Activated naive CD4-positive, alpha-beta T cell treated with Interleukin-2 at 50 U/mL for 16 hours (primary cell): ENCODE measurements around the gene HECTD1.
"Not testable (repeated sequence)": the region's sequence is repeated elsewhere in the genome, so short reads cannot be mapped to it uniquely, and the experiment has no call there.

Experiments used
- DNase-seq: peaks from one replicate; pipeline ENCODE4 v3.0.0-alpha.2; 2020

The HECTD1 gene

DNA sequence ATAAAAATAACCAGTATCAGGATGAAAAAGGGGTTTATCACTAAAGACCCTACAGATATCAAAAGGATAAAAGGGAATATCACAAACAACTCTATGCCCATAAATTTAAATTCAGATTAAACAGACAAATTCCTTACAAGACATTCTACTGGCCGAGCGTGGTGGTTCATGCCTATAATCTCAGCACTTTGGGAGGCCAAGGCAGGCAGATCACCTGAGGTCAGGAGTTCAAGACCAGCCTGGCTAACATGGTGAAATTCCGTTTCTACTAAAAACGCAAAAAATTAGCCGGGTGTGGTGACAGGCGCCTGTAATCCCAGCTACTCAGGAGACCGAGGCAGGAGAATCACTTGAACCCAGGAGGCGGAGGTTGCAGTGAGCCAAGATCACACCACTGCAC lies 15.0 kb downstream of the HECTD1 start:
- DNase-seq, result not testable (repeated sequence)

DNA sequence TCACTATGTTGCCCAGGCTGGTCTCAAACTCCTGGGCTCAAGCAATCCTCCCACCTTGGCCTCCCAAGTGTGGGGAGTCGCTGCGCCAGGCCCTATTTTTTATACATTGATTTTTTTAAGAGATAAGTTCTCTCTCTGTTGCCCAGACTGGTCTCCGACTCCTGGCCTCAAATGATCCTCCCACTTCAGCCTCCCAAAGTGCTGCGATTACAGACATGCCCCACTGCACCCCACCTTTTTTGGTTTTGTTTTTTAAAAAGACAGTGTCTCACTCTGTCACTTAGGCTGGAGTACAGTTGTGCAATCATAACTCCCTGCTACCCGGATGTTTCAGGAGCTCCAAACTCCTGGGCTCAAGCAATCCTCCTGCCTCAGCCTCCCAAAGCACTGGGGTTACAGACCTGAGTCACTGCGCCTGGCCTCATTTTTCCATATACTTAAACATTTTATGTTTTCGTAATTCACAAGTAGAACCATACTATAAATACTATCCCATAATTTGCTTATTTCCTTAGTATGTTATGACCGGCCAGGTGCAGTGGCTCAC lies 16.8 kb downstream of the HECTD1 start:
- no peak for DNase-seq

DNA sequence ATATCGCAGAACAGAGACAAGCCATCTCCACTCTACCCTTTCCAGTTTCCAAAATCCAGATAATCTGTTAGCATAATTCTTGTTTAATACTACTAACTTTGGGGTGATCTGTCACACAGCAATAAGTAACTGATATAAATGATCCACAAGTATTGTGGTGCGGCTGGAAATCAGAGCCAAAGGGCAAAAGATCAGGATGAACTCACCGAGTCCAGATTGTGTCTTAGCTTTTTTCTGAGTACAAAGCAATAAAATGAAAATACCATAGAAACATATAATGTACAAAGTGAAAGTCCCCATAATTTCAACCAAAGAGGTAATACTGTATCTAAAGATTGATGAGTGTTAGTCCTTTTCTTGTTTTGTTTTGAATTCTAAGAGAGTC lies 17.4 kb downstream of the HECTD1 start:
- DNase-seq, result no peak

DNA sequence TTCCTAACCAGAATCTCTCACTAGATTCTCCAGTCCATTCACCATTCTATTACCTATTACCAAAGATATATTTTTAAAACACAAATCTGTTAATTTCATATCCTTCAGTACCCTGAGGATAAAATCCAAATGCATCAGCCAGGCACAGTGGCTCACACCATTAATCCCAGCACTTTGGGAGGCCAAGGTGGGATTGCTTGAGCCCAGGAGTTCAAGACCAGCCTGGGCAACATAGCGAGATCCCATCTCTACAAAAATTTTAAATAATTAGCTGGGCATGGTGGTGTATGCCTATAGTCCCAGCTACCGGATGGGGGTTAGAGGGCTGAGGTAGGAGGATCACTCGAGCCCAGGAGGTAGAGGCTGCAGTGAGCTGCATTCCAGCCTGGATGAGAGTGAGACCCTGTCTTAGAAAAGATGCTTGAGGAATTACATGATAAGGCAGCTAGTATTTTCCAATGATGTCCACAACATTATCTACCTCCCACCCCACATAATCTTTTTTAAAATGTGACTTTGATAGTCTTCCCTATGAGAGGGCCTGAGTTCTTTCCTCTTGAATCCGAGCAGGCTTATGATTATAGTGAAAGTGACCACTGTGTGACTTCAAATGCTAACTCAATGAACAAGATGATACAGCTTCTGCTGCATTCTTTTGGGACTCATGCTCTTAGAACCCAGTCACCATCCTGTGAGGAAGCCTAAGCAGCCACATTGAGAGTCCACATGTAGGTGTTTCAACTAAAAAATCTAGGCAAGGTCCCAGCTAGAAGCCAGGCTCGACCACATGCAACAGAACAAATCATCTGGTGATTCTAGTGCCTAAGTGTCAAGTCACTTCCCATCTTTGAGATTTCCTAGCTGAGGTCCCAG lies 18.0 kb downstream of the HECTD1 start:
- no peak for DNase-seq

DNA sequence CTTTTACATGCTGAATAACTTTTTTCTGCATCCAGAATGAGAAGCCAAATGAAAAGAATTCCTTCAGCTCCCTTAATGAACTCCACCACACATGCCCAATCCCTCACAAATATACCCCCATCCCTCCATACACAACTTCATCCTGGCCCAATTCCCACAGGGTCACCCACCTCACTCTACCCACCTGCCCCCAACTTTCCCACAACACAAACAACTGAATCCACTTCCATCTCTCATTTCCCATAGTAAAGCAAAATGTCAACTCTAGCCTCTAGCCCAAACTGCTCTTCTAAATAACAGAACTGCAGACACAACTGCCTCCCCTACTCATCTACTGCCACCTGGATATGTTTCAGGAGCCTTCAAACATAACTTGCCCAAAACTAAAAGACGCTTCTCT lies 18.8 kb downstream of the HECTD1 start:
- no peak for DNase-seq

DNA sequence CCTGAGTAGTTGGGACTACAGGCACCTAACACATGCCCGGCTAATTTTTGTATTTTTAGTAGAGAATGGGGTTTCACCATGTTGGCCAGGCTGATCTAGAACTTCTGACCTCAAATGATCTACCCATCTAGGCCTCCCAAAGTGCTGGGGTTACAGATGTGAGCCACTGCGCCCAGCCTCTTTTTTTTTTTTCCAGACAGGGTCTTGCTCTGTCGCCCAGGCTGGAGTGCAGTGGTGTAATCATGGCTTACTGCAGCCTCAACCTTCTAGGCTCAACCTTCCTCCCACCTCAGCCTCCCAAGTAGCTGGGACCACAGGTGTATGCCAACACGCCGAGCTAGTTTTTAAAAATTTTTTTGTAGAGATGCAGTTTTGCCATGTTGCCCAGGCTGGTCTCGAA lies 25.6 kb downstream of the HECTD1 start:
- DNase-seq, result not testable (repeated sequence)

DNA sequence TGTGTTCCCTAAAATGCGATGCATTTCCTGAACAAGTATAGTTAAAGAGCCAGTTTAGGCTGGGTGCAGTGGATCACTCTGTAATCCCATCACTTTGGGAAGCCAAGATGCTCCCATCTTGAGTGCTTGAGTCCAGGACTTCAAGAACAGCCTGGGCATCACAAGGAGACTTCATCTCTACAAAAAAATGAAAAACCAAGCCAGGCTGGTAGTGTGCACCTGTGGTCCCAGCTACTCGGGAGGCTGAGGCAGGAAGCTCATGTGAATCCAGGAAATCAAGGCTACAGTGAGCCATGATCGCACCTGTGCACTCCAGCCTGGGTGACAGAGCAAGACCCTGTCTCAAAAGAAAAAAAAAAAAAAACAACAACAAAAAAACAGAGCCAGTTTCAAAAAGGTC lies 26.3 kb downstream of the HECTD1 start:
- no peak for DNase-seq

DNA sequence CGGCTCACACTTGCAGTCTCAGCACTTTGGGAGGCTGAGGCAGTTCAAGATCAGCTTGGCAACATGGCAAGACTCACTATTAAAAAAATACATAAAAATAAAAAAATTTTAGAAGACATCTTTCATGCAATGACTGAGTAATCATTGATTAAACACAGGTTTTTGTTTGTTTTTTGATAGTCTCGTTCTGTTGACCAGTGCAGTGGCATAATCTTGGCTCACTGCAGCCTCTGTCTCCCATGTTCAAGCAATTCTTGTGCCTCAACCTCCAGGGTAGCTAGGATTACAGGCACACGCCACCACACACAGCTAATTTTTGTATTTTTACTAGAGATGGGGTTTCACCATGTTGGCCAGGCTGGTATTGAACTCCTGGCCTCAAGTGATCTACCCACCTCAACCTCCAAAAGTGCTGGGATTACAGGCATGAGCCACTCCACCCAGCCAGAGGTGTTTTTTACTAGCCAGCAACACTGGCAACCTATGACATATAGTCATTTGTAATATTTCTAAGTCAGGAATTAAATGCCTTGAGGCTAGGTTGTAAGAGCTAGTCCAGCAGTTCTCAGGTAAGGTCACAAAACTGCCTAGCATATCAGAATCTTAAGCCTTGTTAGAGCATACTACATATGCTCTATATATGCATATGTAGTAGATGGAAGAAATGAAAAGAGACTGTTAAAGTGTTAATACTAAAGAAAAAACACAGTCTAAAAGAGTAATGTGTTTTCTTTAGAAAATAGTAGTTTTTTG lies 27.1 kb downstream of the HECTD1 start:
- no peak for DNase-seq

DNA sequence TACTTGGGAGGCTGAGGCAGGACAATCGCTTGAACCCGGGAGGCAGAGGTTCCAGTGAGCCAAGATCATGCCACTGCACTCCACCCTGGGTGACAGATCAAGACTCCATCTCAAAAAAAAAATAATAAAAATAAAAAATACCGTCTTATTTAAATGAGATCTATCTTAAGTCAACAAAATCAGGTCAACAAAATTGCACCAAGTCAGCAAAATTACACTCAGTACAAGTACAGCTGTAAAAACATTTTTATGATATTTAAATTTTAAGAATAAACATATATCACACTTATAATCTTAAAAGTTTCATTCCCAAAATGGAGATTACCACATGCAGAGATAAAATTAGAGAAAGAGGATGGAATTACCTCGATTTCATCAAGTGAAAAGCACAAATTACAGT lies 33.2 kb downstream of the HECTD1 start:
- DNase-seq, result no peak

DNA sequence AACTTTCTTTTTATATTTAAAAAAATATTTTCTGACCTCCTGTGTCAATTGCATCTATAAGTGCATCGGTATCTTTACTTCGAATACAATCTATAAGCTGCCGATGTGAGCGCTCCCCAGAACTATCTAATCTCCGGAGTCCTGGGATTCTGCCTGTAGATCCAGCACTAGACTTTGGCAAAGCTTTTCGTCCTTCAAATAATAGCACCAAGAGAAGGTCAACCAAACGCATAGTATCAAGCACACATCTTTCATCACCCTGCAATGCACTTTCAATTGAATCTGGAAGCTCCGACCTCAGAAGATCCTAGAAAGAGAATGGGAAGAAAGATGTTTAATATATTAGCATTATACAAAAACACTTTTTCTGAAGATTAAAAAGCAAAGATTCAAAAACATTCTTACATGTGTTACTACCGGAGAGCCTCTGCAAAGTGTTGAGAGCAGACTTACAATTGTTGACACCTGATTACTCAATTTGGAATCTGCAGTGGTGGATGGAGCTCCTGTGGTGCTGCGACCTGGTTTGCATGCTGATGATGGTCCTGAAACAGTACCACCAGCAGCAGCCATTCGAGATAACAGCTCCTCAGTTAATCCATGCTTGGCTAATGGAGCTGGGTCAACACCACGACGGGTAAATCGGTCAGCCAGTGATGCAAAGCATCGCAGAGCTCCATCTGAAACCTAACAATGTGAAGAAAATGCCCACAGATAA lies 34.3 kb downstream of the HECTD1 start:
- no peak for DNase-seq

DNA sequence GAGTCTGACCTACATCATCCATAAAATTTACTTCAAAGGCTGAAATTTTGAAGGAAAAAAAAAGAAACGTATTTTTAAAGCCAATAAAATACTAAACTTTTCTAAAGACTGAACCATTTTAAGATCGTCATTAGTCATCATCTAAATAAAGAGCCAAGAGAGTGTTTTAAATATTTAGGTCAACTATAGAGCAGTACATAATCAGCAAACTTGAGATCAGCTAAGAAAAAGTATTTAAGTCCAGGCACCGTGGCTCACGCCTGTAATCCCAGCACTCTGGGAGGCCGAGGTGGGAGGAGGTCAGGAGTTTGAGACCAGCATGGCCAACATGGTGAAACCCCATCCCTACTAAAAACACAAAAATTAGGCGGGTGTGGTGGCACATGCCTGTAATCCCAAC lies 35.5 kb downstream of the HECTD1 start:
- no peak for DNase-seq

DNA sequence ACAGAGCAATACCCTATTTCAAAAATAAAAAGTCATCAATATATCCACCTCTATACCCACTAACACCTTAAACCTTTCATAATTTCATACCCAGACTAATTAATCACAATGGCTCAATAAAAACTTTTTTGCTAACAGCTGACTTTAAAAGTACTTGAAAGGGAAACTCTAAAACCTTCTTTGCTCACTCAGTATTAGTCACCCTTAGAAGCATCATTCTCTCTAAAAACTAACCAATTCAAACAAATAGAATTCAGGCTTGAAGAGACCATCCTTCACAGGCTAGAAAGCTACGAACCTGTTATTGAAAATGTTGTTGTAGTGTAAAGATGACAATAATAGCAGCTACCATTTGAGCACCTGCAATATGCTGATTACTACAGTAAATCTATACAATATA lies 37.2 kb downstream of the HECTD1 start:
- DNase-seq, result no peak

DNA sequence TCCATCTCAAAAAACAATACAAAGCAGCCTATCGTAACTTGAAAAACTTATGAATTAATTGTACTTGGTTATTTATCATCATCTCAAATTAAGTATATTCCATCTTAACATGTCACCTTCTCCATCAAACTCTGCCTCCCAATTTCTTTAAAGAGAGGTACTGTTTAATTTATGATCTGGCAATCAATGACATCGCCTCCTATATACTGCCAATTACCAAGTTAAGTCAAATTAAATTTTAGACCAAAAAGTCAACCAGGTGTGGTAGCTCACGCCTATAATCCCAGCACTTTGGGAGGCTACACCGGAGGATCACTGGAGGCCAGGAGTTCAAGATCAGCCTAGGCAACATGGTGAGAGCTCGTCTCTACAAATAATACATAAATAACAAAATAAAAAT lies 37.7 kb downstream of the HECTD1 start:
- no peak for DNase-seq

DNA sequence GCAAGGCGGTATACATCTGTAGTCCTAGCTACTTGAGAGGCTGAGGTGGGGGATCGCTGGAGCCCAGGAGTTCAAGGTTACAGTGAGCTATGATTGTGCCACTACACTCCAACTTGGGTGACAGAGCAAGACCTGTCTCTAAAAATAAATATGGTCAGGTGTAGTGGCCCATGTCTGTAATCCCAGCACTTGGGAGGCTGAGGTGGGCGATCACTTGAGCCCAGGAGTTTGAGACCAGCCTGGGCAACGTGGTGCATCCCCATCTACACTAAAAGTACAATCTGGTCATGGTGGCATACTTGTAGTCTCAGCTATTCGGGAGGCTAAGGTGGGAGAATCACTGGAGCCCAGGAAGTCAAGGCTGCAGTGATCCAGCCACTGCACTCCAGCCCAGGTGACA lies 40.6 kb downstream of the HECTD1 start:
- DNase-seq, result no peak

DNA sequence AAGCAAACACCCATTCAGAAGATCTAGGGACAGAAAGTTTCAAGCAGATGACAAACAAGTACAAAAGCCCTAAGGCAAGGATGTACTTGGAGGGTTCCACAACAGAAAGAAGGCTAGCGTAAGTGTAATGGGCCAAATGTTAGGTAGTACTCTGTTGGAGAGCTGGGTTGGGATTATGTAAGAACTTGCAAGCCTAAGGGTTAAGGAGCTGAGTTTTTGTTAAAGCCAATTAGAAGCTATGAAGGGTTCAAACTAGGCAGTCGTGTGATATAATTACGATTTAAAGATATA lies 41.4 kb downstream of the HECTD1 start:
- no peak for DNase-seq

DNA sequence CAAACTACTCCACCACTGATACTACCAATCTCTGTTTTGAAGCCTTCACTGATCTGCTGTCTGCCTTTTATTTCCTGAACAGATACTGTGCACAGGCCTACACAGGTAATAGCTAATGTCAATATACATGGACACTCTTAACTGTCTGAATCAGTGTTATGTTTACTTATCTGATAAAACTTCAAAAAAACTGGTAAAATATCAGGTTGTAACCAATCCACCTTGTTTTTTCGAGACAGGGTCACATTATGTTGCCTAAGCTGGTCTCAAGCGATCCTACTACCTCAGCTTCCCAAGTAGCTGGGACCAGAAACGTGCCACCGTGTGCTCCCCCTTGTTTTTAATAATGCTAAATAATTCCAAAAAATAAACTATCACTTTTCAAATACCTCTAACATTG lies 43.5 kb downstream of the HECTD1 start:
- DNase-seq, result no peak

DNA sequence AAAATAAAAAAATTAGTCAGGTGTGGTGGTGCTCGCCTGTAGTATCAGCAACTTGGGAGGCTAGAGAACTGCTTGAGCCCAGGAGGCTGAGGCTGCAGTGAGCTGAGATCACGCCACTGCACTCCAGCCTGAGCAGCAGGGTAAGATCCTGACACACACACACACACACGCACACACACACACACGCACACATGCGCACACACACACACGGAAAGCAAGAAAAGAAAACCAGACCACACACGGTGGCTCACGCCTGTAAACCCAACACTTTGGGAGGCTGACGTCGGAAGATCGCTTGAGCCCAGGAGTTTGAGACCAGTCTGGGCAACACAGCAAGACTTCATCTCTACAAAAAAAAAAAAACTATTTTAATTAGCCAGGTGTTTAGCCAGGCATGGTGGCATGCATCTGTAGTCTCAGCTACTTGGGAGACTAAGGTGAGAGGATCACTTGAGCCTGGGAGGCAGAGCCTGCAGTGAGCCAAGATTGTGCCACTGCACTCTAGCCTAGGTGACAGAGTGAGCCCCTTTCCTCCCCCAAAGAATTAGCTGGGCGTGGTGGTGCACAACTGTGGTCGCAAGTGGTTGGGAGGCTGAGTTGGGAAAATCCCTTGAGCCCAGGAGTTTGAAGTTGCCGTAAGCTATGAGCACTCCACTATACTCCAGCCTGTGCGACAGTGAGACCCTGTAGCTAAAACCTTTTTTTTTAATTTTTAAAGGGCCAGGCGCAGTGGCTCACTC lies 44.5 kb downstream of the HECTD1 start:
- no peak for DNase-seq

DNA sequence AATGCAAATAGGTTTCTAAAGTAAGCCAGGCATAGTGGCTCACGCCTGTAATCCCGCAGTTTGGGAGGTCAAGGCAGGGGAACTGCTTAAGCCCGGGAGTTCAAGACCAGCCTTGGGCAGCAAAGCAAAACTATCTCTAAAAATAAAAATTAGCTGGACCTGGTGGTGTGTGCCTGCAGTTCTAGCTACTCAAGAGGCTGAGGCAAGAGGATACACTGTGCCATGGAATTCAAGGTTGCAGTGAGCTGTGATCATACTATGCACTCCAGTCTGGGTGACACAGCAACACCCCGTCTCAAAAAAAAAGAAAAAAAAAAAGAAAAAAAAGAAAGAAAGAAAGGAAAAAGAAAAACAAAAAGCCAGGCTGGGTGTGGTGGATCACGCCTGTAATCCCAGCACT lies 46.3 kb downstream of the HECTD1 start:
- DNase-seq, result no peak

DNA sequence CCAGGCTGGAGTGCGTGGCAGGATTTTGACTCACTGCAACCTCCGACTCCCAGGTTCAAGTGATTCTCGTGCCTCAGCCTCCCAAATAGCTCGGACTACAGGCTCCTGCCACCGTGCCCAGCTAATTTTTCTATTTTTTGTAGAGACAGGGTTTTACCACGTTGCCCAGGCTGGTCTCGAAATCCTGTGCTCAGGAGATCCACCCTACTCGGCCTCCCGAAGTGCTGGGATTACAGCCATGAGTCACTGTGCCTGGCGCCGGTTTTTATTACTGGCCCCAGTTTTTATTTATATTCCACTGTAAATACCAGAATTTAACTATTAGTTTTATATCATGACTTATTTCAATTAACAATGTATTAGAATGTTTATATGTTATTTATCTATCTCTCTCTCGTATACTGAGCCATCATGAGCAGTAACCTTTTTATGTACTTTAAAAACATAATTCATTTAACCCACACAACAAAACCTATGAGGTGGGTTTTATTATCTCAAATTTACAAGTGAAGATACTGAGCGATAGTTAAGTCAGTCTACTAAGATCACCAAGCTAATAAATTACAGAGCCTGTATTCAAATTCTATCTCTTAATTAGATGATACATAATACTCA lies 47.8 kb downstream of the HECTD1 start:
- DNase-seq, result no peak

DNA sequence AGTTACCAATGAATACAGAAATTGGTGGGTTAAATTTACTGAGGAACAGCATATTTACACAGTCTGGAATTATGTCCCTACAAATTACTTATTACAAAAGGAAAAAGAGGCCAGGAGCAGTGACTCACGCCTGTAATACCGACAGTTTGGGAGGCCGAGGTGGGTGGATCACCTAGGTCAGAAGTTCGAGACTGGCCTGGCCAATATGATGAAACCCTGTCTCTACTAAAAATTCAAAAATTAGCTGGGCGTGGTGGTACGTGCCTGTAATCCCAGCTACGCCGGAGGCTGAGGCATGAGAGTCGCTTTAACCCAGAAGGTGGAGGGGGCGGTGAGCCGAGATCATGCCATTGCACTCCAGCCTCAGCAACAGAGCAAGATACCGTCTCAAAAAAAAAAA lies 52.6 kb downstream of the HECTD1 start:
- no peak for DNase-seq

DNA sequence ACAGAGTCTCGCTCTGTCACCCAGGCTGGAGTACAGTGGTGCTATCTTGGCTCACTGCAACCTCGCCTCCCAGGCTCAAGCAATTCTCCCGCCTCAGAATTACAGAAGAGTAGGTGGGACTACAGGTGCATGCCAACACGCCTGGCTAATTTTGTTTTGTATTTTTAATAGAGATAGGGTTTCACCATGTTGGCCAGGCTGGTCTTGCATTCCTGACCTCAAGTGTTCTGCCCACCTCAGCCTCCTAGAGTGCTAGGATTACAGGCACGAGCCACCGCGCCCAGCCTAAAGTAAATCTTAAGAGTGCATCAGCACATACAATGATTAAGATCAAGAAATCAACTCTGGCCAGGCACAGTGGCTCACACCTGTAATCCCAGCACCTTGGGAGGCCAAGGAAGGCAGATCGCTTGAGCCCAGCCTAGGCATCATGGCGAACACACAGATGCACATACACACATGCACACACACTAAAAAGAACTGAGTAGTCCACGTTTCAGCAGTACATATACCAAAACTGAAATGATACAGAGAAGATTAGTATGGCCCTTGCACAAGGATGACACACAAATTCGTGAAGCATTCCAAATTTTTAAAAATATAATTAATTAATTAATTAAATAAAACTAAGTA lies 65.0 kb downstream of the HECTD1 start:
- DNase-seq, result no peak

DNA sequence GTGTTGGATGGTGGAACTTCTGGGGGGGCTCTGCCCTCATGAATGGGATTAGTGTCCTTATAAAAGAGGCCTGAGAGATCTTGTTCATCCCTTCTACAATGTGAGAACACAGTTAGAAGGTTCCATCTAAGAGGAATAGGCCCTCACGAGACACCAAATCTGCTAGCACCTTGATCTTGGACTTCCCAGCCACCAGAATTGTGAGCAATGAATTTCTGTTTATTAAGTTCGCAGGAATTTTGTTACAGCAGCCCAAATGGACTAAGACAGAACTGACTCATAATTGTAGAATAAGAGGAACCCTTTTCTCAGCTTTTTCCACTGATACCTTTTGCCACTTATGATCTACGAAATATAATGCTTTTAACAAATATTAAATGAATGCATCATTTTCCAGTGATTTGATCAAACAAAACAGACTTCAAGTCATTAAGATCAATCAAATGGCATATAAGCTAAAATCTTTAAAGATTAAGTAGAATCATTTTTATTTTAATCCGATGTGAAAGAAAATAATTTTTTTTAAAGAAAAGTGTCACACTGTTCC lies 68.2 kb downstream of the HECTD1 start:
- DNase-seq, result no peak
